HG03139 (cell line): ENCODE results near the gene POLR3K.
"Not testable (repeated sequence)": the region's sequence is repeated elsewhere in the genome, so short reads cannot be mapped to it uniquely, and the experiment has no call there.

ENCODE experiments used
- ATAC-seq: cut with Tn5 transposase; IDR thresholded peaks from one replicate; pipeline ENCODE4 v1.9.1; 2021; ENCODE audit not compliant: unreplicated experiment

Gene POLR3K

DNA sequence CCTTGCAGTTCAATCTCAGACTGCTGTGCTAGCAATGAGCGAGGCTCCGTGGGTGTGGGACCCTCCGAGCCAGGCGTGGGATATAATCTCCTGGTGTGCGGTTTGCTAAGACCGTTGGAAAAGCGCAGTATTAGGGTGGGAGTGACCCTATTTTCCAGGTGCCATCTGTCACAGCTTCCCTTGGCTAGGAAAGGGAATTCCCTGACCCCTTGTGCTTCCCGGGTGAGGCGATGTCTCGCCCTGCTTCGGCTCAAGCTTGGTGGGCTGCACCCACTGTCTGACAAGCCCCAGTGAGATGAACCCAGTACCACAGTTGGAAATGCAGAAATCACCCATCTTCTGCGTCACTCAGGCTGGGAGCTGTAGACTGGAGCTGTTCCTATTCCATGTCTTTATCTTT is 32.5 kb downstream of the POLR3K start:
- ATAC-seq: not testable (repeated sequence)

GRCh38 chr16:17062-17765 is 36.2 kb downstream of the POLR3K start:
- not testable (repeated sequence) for ATAC-seq

DNA sequence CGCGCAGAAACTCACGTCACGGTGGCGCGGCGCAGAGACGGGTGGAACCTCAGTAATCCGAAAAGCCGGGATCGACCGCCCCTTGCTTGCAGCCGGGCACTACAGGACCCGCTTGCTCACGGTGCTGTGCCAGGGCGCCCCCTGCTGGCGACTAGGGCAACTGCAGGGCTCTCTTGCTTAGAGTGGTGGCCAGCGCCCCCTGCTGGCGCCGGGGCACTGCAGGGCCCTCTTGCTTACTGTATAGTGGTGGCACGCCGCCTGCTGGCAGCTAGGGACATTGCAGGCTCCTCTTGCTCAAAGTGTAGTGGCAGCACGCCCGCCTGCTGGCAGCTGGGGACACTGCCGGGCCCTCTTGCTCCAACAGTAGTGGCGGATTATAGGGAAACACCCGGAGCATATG is 42.6 kb downstream of the POLR3K start:
- ATAC-seq: not testable (repeated sequence)

- ATAC-seq: no peak
Observed at GRCh38 chr16:9903-10665, 43.3 kb downstream of the POLR3K start.
